Activated CD4-positive, alpha-beta T cell treated with anti-CD3 and anti-CD28 coated beads, Interleukin-2, amount 50 U/mL, for 4 hours (primary cell): ENCODE data around the gene BFSP2.

ENCODE experiments used
- DNase-seq, 2 experiments: peaks; one replicate each; pipeline ENCODE4 v3.0.0-alpha.2; 2020

BFSP2 gene

GRCh38 chr3:133383741-133384140 lies 16.1 kb upstream of the BFSP2 start:
- DNase-seq: no peak

GRCh38 chr3:133384331-133385027 lies 15.4 kb upstream of the BFSP2 start:
- no peak for DNase-seq

- no peak for DNase-seq
Measured at GRCh38 chr3:133386876-133387275, 13.0 kb upstream of the BFSP2 start.

GRCh38 chr3:133387341-133387740 lies 12.5 kb upstream of the BFSP2 start:
- DNase-seq: no peak

- no peak for DNase-seq
Measured at GRCh38 chr3:133388696-133389395, 11.0 kb upstream of the BFSP2 start.

GRCh38 chr3:133390715-133391114 lies 9.1 kb upstream of the BFSP2 start:
- no peak for DNase-seq

- no peak for DNase-seq
Measured at GRCh38 chr3:133393204-133393603, 6.7 kb upstream of the BFSP2 start.

GRCh38 chr3:133393691-133394474 lies 6.0 kb upstream of the BFSP2 start:
- no peak for DNase-seq

- no peak for DNase-seq
Measured at GRCh38 chr3:133394561-133395311, 5.1 kb upstream of the BFSP2 start.

- no peak for DNase-seq
Measured at GRCh38 chr3:133396906-133397305, 3.0 kb upstream of the BFSP2 start.

GRCh38 chr3:133401374-133402135 lies 1.7 kb downstream of the BFSP2 start:
- no peak for DNase-seq

GRCh38 chr3:133404920-133405319 lies 5.1 kb downstream of the BFSP2 start:
- no peak for DNase-seq

- DNase-seq: no peak
Measured at GRCh38 chr3:133408366-133408765, 8.5 kb downstream of the BFSP2 start.

GRCh38 chr3:133408961-133409360 lies 9.1 kb downstream of the BFSP2 start:
- no peak for DNase-seq

GRCh38 chr3:133410191-133410892 lies 10.5 kb downstream of the BFSP2 start:
- no peak for DNase-seq

- DNase-seq: no peak
Measured at GRCh38 chr3:133412183-133413132, 12.6 kb downstream of the BFSP2 start.

GRCh38 chr3:133413161-133414020 lies 13.5 kb downstream of the BFSP2 start:
- no peak for DNase-seq

- DNase-seq: no peak
Measured at GRCh38 chr3:133414021-133414392, 14.2 kb downstream of the BFSP2 start.

GRCh38 chr3:133418361-133418760 lies 18.5 kb downstream of the BFSP2 start:
- DNase-seq: no peak
